Stimulated activated CD4-positive, alpha-beta T cell treated with anti-CD3 and anti-CD28 coated beads, Interleukin-2, amount 100 ng/mL, for 24 hours (primary cell): ENCODE measurements around the gene TUBB2A.
A peak's percentile ranks its signal among the peaks of the same experiment; 100 is the strongest.
"Not testable (repeated sequence)": the region's sequence is repeated elsewhere in the genome, so short reads cannot be mapped to it uniquely, and the experiment has no call there.

Experiments
- DNase-seq, 2 donors: peaks; one replicate each; pipeline ENCODE4 v3.0.0-alpha.2; 2020

TUBB2A gene

DNA sequence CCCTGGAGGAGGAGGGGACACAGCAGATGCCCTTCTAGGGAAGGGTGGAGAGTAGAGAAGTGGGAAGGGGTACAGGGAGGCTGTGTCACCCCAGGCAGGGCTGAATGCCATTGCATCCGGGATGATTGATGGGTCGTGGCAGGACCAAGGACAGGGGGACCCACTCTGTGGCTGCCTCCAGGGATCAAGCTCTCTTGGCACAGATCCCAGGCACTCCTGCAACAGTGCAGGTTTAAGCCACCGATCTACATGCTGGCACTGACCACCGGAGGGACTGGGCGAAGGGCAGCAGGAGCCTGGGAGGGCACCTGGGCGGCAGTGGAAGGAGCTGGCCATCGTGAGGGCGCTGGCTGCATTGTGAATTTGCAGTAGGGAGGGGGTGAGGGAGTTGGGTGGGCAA is 22.6 kb upstream of the TUBB2A start:
- not testable (repeated sequence) for DNase-seq

DNA sequence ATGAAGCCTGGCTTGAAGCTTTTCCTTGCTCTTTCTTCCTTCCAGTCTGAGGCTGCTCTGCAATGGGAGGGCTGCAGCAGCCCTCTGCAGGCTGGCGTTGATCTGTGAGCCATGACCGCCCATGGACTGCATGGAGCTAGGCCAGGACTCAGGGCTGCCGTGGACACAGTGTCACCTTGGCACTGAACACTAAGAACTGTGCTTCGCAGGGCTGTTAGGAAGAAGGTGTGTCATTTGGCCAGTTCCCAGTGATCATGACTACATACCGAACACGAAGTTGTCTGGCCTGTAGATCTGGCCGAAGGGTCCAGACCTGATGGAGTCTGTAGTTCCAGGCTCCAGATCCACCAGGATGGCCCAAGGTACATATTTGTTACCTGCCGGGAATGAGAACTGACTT is 21.3 kb upstream of the TUBB2A start:
- not testable (repeated sequence) for DNase-seq

GRCh38 chr6:3176562-3177355 is 19.4 kb upstream of the TUBB2A start:
- DNase-seq = peak; percentile 33 to 45

- no peak for DNase-seq
Measured at GRCh38 chr6:3175715-3176402, 18.5 kb upstream of the TUBB2A start.

DNA sequence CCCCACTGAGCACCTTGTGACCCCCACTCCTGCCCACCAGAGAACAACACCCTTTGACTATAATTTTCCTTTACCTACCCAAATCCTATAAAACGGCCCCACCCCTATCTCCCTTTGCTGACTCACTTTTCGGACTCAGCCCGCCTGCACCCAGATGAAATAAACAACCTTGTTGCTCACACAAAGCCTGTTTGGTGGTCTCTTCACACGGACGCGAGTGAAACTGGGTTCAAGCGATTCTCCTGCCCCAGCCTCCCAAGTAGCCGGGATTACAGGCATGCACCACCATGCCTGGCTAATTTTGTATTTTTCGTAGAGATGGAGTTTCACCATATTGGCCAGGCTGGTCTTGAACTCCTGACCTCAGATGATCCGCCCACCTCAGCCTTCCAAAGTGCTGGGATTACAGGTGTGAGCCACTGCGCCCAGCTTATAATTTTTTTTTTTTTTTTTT is 16.3 kb upstream of the TUBB2A start:
- not testable (repeated sequence) for DNase-seq

GRCh38 chr6:3172789-3173188 is 15.4 kb upstream of the TUBB2A start:
- DNase-seq = not testable (repeated sequence)

DNA sequence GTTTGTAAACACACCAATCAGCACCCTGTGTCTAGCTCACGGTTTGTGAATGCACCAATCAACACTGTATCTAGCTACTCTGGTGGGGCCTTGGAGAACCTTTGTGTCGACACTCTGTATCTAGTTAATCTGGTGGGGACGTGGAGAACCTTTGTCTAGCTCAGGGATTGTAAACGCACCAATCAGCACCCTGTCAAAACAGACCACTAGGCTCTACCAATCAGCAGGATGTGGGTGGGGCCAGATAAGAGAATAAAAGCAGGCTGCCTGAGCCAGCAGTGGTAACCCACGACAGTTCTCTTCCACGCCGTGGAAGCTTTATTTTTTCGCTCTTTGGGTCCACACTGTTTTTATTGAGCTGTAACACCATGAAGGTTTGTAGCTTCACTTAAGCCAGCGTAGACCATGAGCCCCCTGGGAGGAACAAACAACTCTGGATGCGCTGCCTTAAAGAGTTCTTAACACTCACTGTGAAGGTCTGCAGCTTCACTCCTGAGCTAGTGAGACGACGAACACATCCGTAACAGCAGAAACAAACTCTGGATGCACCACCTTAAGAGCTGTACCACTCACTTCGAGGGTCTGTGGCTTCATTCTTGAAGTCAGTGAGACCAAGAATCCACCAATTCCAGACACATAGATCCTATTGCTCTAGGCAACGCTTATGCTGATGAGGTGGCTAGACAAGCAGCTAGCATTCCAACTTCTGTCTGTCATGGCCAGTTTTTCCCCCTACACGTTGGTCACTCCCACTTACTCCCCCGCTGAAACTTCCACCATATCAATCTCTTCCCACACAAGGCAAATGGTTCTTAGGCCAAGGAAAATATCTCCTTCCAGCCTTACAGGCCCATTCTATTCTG is 14.2 kb upstream of the TUBB2A start:
- DNase-seq = not testable (repeated sequence)

DNA sequence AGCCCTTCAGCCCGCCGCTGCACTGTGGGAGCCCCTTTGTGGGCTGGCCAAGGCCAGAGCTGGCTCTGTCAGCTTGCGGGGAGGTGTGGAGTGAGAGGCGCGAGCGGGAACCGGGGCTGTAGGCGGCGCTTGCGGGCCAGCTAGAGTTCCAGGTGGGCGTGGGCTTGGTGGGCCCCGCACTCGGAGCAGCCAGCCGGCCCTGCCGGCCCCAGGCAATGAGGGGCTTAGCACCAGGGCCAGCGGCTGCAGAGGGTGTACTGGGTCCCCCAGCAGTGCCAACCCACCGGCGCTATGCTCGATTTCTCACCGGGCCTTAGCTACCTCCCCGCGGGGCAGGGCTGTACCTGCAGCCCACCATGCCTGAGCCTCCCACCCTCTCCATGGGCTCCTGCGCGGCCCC is 13.3 kb upstream of the TUBB2A start:
- not testable (repeated sequence) for DNase-seq

DNA sequence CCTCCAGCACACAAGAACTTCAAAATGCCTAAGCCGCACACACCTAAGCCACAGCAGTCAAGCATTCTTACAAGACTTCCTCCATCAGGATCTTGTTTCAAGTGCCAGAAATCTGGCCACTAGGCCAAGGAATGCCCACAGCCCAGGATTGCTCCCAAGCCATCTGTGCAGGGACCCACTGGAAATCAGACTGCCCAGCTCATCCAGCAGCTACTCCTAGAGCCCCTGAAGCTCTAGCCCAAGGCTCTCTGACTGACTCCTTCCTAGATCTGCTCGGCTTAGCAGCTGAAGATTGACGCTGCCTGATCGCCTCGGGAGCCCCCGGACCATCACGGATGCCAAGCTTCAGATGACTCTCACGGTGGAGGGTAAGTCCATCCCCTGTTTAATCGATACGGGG is 10.7 kb upstream of the TUBB2A start:
- not testable (repeated sequence) for DNase-seq

DNA sequence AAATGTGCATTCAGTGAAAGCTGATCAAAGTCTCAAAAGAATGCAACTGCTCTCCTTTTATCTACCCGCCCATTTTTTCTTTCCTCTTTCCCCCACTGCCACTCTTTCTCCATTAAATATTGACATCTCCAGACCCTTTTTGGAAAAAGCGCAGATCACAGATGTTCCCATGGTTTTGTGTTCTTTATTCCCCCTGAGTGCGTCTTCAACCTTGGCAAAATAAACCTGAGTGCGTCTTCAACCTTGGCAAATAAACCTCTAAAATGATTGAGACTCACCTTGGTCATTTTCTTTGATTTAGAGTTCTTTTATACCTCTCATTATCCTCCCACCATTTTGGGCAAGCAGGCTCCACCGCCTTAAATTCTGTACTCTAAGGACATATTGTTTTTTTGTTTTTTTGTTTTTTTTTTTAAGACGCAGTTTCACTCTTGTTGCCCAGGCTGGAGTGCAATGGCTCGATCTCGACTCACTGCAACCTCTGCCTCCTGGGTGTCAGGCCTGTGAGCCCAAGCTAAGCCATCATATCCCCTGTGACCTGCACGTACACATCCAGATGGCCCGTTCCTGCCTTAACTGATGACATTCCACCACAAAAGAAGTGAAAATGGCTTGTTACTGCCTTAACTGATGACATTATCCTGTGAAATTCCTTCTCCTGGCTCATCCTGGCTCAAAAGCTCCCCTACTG is 9.3 kb upstream of the TUBB2A start:
- DNase-seq = not testable (repeated sequence)

- no peak for DNase-seq
Measured at GRCh38 chr6:3165631-3166534, 8.5 kb upstream of the TUBB2A start.

- DNase-seq = no peak
Measured at GRCh38 chr6:3164388-3164787, 7.0 kb upstream of the TUBB2A start.

DNA sequence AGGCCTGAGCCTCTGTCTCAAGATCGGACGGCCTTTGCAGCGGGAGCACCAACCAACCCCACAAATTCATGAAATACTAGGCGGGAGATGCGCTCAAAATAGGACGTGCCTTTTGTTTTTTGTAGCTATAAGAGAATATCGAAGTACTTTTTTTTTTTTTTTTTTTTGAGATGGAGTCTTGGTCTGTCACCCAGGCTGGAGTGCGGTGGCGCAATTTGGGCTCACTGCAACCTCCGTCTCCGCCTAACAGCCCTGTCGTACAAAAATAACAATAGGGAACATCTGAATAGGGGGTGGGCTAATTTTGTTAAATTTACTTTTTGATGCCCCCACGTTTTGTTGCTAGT is 5.9 kb upstream of the TUBB2A start:
- DNase-seq = no peak

DNA sequence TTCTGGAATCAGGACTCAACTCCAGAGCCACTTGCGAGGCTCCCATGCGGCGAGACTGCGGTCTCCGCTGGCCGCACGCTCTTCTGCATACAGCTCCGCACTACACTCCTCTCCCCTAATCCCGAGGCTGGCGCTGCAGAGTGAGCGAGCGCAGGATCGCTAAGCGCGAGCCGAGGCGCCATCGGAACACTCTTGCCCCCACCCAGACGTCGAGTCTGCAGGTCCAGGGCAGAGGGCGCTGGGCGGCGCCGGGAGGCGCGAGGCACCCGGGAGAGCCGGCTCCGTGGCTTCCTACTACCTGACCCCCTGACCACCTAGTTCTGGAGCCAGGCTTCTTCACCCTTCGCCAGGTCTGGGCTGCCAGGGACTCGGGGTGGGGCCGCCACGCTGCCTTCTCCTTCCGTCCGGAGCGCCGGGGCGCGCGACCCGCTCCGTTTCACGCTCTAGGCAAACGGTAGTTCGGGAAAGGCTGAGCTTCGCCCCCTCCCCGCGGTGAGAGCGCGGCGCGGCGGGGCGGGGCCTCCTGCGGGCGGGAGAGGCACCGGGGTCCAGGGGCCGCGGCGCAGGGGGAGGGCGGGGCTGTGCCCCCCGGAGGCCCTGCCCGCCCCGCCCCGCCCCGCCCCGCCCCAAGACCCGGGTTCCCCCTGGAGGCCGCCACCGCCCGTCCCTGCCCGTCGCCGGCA is 5.4 kb upstream of the TUBB2A start:
- peak; percentile 48 to 62 for DNase-seq

- DNase-seq = no peak
Measured at GRCh38 chr6:3162067-3162497, 4.7 kb upstream of the TUBB2A start.

- DNase-seq = peak; percentile 48 to 50
Measured at GRCh38 chr6:3159805-3160781, 2.7 kb upstream of the TUBB2A start.

- DNase-seq = peak; percentile 19 to 29
Measured at GRCh38 chr6:3156184-3157130, 887 bp downstream of the TUBB2A start.

DNA sequence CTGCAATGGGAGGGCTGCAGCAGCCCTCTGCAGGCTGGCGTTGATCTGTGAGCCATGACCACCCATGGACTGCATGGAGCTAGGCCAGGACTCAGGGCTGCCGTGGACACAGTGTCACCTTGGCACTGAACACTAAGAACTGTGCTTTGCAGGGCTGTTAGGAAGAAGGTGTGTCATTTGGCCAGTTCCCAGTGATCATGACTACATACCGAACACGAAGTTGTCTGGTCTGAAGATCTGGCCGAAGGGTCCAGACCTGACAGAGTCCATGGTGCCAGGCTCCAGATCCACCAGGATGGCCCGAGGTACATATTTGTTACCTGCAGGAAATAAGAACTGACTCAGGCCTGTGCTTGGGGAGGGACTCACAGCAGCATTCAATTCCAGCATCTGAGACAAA is 1.9 kb downstream of the TUBB2A start:
- DNase-seq = not testable (repeated sequence)
